Endometrial microvascular endothelial cells (primary cell): ENCODE measurements around the gene SMIM31. TPM values are rescaled to one million over a fixed set of nuclear protein-coding genes. Genes with fewer than 3 reads are reported as not detected.

ENCODE experiments used
- in situ Hi-C: cut with HindIII; loops from 2 replicates; pipeline ENCODE4 v1.10.0; 2017; ENCODE audit warnings: low sequenced_read_pairs, low pct_unique_long_range_greater_than_20kb; ENCODE audit errors: inconsistent ontology term
- total RNA-seq: library from RNA; depleted of rRNA; stranded (reverse); fragments of >200 nt; gene quantifications from one replicate; pipeline ENCODE4 v1.2.3, GENCODE V29; 2015; ENCODE audit errors: inconsistent ontology term

The SMIM31 gene
- not detected for total RNA-seq

DNA sequence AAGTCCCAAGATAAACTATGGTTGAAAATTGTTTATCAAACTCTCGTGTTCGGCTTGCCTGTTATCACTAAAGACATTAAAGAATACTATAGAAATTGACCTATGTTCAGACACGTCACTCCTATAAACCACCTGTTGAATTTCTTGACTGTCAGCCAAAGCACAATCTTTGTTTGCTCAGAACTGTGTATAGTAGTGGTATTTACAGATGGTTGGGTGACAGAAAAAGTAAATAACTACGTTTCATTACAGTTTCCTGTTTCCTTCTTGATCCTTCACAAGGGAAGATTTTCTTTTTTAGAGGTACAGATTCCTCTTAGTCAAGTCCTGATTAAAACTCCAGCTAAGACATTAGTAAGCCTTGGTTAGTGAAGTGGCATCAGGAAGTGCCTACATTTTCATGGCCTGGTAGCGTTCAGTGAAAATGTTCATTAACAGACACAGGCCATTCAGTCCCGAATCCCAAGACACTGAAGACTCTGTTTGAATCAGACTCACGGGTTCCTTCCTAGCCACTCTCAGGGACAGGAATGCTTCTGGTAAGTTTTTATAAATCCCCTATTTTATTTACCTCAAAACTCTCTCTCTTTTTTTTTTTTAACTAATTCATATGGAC is at the start of gene SMIM31:
TSS of gene SMIM31 (plus strand) at position 259 of the 616 bp plus-strand sequence. CDS start 16,313 bp downstream, outside the sequence.
- in situ Hi-C loops = no loop called here

DNA sequence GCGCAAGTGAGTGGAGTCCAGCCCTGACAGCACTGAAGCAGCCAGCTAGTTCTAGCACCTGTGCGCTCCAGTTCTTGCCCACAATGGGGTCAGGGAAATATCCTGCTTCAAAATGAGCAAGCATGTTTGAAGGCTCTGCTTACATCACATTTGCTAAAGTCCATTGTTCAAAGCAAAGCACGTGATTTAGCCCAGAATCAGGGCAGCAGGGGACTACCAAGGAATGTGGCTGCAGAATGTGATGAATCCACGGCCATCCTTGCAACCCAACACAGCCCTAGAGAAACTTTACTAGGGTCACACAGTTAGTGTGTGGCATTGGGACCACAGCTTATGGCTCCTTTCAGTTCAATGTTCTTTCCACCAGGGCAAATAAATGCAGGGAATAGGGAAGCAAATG is 47.3 kb upstream of the SMIM31 start:
- in situ Hi-C loops = no loop called here

DNA sequence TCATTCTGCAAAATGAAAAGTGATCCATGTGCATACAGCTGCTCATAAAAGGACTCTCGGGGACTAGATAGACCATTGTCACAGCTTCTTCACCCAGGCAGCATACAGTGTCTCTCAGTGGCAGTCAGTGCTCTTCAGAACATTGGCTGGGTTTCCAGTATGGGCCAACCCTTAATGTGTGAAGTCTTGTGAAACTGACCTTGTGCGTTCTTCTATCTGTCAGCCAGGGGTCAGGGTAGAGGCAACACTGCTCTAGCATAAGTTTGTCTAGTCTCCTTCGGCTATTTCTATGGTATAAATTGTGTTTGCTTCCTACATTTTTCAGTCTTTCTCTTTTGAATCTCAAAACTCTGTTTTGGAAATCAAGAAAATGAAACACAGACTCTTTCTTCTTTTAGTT is 37.0 kb upstream of the SMIM31 start:
- in situ Hi-C loops = no loop called here

DNA sequence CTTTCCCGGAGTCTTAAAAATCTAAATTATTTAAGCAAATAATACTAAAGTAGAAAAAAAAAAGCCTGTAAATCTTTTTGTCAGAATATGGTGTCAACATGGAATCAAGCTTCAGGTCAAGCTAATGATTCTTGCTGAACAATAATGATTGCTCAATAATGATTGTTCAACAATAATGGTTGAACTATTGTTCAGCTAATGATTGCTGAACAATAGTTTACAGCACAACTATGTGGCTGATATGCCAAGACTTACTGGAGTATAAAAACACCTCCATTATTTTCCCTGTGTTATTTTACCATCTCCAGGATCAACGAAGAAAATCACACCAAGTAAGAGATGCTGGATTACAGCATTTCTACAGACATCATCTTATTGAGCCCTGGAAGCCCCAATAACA is 35.1 kb upstream of the SMIM31 start:
- in situ Hi-C loops = no loop called here

DNA sequence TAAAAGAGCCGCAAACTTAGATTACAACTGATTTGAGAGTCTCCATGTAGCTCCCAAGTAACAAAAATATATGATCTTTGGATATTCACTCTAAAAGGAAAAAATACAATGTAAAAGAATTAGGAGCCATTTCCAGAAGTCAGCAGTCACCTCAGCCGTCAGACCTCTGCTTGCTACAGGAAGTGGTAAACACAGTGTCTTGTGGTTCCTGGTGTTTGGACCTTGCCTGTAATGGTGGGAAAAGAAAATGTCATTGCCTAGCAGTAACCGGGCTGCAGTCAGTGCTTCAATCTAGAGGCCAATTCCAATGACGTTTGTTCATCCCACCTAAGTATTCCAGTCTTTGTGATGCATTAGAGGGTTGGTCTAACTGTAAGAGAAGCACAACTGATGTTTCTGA is 28.9 kb upstream of the SMIM31 start:
- in situ Hi-C loops = no loop called here

DNA sequence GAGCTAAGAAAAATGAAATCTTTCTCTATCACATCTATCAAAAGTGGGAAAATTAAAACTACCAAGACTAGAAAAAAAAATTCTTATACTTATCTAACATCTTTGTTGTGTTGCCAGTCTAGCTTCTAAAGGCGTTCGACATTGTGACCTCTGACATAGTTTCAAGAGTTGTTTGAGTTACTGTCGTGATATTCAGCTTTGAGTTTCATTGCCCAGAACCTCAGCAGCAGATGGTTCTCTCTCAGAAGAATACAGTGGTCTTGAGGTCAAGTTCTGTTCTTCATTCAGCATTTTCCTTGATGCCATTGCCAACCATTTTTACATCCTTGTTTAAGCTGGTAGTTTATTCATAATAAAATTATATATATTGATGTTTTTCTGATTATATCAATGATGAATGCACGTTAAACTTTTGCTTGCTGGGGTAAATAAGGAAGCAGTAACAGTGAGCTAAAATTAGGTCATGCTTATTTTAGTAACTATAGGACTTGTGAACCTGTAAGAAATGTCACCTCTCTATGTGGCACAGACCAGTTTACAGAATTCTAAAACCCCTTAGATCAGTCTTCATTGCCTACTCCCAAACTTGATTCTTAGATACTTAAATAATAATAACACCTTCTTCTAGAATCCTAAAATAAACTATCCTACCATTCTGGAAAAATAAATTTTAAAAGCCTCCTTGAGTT is 23.1 kb upstream of the SMIM31 start:
- in situ Hi-C loops = no loop called here

DNA sequence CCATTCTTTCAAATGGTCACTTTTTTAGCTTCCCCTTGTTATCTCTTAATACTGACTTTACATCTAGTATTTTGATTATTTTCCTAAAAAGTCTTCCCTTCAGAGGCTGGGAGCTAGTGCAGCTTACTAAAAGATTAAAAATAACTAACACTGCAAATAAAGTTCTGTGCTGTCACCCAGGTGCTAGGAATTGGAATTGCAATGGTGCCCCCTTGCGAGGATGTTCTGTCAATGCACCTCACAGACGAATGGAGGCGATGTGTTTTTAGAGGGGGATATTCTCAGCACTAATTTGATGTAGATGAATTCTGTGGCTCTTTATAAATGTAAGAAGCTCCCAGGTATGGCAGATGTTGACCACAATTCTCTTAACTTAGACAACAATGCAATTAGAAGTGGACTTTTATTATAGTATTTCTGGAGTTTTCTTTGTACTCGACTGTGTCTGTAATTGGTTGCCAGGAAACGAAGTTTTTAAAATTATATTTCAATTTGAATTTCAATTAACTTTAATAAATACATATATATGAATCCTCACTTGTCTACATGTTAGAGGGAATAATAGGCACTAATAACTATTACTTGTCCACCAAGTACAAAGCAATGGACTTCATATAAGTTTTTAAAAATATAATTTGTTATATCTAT is 22.0 kb upstream of the SMIM31 start:
- in situ Hi-C loops = no loop called here

DNA sequence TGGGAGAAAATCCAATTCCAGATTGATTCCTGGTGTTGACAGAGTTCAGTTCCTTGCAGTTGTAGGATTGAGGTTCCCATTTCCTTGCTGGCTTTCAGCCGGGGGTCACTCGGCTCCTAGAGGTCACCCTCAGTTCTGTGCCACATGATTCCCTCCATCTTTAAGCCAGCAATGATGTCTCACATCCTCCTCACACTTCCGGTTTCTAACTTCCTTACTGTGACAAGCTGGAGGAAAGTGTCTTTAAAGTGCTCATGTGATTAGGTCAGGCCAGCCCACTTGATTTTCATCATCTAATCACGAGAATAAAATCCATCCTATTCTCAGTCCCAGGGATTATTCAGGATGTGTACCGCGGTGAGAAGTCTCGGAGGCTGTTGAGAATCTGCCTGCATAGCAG is 19.4 kb upstream of the SMIM31 start:
- in situ Hi-C loops = no loop called here

DNA sequence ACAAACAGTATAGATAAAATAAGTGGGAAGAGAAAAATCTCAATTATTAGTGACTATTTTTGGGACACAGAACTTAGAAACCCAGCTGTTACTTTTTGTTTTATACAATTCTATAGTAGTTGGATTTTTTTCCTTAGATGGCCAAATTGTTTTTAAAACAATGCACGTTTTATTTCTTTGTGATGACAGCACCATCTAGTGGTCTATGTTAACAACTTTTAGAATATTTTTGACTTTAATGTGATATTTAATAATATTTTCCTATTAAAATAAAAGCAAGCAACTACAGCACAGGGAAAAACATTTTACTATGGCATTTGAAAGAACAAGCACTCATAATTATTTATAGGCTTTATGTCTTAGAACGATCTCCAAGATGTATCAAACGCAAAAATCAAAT is 5.6 kb upstream of the SMIM31 start:
- in situ Hi-C loops = no loop called here

DNA sequence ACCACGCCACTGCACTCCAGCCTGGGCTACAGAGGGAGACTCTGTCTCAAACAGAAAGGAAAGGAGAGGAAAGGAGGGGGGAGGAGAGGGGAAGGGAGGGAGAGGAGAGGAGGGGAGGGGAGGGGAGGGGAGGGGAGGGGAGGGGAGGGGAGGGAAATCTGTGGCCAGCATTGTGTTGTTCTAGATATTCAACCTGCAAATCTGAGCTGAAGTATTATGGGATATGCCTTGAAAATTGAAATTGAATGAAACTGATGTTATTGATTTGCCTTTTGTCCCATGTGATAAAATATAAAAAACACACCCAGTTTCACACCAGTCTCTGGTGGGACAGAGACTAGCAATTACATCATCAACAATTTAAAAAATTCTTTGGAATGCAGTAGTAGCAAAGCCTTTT is 1.5 kb downstream of the SMIM31 start:
- in situ Hi-C loops = no loop called here

DNA sequence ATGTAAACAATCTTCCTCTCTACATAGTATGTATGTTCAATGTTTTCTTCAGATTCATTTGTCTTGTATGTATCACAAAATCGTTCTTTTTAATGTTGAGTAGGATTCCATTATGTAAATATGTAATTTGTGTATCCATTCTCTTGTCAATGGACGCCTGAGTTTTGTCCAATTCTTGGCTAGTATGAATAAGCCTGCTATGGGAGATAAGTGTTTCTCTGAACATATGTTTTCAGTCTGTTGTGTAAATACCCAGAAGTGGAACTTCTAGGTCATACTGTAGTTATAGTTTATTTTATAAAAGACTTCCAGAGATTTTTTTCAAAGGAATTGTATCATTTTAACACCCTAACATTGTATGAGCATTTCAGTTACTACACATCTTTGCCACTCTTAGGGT is 2.8 kb downstream of the SMIM31 start:
- in situ Hi-C loops = no loop called here

DNA sequence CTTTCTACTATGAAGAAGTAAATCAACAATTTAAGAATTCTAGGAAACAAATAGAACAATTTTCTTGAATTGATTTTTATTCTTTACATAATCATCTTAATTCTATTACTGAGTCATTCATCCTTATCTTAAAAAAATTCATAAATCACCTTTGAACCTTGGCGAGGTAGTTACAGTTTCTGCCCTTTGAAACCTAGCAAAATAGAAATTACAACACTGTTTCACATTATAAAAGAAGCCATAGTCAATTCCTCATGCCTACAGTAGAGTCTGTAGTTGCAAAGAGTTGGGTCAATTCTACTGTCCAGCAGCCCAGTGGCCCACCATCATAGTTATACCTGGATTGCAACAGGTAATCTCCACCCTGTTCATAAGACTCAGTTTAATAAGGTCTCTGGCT is 7.3 kb downstream of the SMIM31 start:
- in situ Hi-C loops = no loop called here

DNA sequence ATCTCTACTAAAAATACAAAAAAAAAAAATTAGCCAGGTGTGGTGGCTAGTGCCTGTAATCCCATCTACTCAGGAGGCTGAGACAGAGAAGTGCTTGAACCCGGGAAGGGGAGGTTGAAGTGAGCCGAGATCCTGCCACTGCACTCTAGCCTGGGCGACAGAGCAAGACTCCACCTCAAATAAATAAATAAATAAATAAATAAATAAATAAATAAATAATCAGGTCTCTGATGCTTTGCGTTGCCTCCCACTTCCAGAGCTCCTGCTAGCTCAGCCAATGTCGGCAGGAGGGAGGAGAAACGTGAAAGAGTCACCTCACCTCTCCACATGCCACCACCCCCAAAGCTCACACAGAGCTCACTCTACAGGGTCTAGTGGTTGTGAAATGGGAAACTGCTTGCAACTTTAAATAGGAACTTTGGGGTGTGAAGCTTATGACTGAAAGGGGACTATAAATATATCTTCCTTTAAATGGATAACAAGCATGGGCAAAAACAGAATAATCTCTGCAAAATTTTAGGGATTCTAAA is 7.9 kb downstream of the SMIM31 start:
- in situ Hi-C loops = no loop called here

DNA sequence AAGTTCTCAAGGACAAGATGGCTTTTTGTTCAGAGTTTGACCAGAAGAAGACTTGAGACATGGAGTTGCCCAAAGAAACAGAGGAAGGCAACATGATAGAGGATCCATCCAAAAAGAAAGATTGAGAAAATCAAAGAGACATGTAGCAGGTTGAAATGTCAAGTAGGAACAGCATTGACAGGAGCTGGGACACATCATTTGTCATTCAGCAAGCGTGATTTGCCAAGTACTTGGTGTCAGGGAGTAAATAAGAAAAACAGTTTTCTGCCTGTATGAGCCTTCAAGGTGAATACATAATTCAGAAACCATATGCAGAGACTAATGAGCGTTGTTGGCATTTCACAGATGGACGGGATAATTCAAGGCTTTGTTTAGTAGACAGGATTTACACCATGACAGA is 11.2 kb downstream of the SMIM31 start:
- in situ Hi-C loops = no loop called here

DNA sequence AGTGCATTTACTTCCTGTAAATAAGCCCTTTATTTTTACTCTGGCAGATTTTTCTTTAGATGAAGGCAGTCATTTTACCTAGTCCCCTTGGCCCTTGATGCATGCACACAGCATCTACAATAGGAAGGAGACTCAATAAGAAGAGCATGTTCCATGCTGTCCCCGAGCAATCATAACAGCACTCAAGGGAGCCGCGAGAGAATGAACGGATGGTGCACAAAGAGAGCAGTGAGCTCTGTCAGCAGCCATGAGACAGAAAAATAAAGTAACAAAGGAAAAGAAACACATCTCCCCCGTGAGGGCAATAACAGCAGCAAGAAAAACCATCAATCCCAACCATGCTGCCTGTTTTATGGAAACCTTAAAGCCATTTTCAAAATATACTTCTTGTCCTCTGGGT is 11.9 kb downstream of the SMIM31 start:
- in situ Hi-C loops = no loop called here

DNA sequence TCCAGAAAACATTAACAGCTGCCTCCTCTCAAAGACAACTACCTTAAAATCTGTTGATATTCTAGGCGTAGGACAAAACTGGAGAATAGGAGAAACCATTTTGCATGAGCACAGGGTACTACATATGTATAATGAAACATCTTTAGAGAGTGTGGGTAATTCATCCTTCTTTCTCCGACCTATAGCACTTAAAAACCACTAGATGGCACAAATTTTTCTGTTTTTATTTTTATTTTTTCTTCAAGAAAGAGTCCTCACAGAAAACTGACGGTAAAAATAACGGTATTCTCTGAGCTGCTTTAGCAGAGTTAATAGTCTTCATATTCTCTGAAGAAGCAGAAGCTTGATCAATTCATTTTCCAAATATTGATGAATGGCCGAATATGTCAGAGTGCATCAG is 14.6 kb downstream of the SMIM31 start:
- in situ Hi-C loops = no loop called here

DNA sequence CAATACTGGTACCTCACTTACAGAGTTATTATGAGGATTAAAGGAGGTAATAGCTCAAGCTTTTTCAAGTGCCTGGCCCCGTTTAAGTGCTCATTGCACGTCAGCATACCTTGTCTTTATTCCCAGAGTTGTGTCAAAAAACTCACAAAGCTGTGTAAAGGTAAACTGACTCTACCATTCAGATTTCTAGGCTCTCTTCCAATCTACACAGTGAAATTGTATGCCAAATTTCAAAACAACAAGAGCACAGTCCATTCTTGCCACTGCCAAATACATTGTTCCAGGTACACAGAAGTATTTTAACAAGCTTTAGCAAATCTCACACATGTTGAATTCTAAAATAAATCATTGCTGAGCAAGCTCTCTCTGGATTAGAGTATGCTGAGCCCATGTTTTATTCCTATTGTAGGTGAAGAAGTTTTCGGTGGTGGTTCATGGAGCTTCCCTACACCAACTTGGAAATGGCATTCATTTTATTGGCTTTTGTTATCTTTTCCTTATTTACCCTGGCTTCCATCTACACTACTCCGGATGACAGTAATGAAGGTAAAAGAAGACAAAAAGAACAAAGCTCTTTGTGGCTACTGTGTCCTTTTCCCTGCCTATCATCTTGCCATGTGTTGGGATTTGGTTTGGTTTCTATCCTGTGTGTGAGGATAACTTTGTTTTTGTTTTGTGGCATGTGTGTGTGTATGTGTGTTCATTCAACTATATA is 16.2 kb downstream of the SMIM31 start:
- in situ Hi-C loops = no loop called here

DNA sequence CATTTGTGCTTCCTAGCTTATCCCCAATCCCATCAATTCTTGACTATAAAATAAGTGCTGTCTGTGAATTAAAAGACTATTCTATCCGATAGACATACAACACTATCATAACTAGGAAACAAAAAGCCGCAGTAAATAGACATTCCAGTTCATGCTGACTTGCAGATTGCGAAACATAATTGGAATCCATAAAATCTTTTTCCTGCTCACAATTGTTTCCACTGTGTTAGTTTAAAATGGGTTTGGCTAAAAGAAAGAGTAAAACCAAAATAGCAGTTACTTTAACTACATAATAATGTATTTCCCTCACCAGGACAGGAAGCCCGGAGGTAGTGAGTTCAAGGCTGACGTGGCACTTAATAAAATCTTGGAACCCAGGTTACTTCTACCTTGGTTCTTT is 17.2 kb downstream of the SMIM31 start:
- in situ Hi-C loops = no loop called here

DNA sequence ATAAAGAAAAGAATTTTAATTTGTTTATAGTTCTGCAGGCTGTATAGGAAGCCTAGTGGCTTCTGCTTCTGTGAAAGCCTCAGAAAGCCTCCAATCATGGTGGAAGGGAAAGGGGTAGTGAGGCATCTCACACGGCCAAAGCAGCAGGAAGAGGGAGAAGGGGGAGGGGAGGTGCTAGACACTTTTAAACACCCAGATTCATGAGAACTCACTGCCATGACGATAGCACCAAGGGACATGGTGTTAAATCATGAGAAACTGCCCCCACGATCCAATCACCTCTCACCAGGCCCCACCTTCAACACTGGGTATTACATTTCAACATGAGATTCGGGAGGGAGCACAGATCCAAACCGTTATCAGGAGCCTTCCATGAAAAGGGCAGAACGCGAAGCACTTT is 18.1 kb downstream of the SMIM31 start:
- in situ Hi-C loops = no loop called here

DNA sequence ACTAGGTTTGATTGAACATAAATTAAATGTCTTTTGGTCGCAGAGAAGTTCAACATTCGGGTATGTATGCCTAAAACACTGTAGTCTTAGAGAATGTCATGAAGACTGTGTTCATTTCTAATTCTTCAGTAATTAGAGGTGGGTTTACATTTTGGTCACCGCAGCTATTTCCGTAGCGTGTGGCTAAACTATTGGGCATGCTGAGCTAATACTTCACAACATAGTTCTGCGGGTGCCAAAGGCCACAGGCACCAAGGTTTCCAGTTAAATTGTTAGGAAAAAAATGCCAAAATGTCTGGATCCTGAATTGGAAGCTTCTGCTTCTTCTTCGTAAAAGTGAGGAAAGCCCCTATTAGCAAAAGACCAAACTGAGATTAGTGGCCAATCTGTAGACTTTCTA is 25.1 kb downstream of the SMIM31 start:
- in situ Hi-C loops = no loop called here
